ENCODE measurements around the gene RAB40B.

Gene RAB40B

DNA sequence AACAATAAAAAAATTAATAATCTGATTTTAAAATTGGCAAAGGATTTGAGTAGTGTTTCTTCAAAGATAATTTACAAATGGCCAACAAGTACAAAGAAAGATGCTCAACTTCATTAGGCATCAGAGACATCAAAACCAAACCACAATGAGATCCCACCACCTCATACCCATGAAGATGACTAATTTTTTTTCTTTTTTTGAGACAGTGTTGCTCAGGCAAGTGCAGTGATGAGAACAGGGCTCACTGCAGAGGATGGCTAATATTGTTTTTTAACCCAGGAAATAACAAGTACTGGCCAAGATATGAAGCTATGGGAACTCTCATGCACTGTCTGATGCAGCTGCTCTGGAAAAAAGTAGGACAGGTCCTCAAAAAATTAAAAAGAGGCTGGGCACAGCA is 65.2 kb downstream of the RAB40B start:
- TF ChIP-seq POU2F2 (IDR thresholded peaks at IDR 0.05; ENCODE audit: low read depth, low read length) (no peak), POLR2A (IDR thresholded peaks at IDR 0.05; ENCODE audit: low read depth, low read length) (no peak), POLR2AphosphoS5 (IDR thresholded peaks at IDR 0.05; ENCODE audit: low read depth, low read length) (no peak), PAX5 (IDR thresholded peaks at IDR 0.05; ENCODE audit: insufficient read depth, low read length, severe bottlenecking) (no peak), SPI1 (IDR thresholded peaks at IDR 0.05; ENCODE audit: low read depth, low read length) (no peak), TAF1 (IDR thresholded peaks at IDR 0.05; ENCODE audit: low read depth, low read length) (no peak)
- FAIRE-seq: no peak
- no peak for DNase-seq (ENCODE audit: insufficient read length, low spot score)

DNA sequence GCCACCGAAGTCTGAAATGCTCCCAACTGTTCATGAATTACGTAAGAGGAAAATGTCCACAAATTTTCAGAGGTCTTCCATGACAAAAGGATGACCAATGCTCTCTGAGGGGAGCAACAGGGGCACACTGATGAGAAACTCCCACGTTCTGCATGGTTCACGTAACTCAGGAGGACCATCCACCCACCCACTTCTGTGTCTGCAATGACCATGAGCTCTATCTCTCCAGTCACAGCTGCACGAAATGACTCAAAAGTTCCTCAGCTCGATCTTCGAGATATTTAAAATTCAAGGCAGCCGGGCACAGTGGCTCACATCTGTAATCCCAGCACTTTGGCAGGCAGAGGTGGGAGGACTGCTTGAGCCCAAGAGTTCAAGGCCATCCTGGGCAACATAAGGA is 66.0 kb downstream of the RAB40B start:
- DNase-seq (ENCODE audit: insufficient read length, low spot score) (no peak), FAIRE-seq (no peak)
- TF ChIP-seq POLR2A (IDR thresholded peaks at IDR 0.05; ENCODE audit: low read depth, low read length) (no peak), SPI1 (IDR thresholded peaks at IDR 0.05; ENCODE audit: low read depth, low read length) (no peak), POU2F2 (IDR thresholded peaks at IDR 0.05; ENCODE audit: low read depth, low read length) (no peak), PAX5 (IDR thresholded peaks at IDR 0.05; ENCODE audit: insufficient read depth, low read length, severe bottlenecking) (no peak), TAF1 (IDR thresholded peaks at IDR 0.05; ENCODE audit: low read depth, low read length) (no peak), POLR2AphosphoS5 (IDR thresholded peaks at IDR 0.05; ENCODE audit: low read depth, low read length) (no peak)

DNA sequence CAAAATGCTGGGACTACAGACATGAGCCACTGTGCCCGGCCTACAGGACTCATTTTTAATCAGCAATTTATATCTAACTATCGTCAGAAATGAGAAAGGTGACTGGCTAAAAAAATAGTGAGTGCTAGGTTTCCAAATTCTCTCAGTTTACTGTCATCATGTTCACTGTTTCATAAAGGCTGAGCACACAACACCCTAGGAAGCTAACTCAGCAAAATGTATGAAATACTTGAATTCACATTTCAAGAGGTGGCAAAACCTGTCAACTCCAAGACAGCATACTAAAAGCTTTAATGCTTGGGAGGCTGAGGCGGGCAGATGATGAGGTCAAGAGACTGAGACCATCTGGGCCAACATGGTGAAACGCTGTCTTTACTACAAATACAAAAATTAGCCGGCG is 67.0 kb downstream of the RAB40B start:
- no peak for FAIRE-seq
- TF ChIP-seq SPI1 (IDR thresholded peaks at IDR 0.05; ENCODE audit: low read depth, low read length) (no peak), POLR2A (IDR thresholded peaks at IDR 0.05; ENCODE audit: low read depth, low read length) (no peak), POLR2AphosphoS5 (IDR thresholded peaks at IDR 0.05; ENCODE audit: low read depth, low read length) (no peak), PAX5 (IDR thresholded peaks at IDR 0.05; ENCODE audit: insufficient read depth, low read length, severe bottlenecking) (no peak), TAF1 (IDR thresholded peaks at IDR 0.05; ENCODE audit: low read depth, low read length) (no peak), POU2F2 (IDR thresholded peaks at IDR 0.05; ENCODE audit: low read depth, low read length) (no peak)
- no peak for DNase-seq (ENCODE audit: insufficient read length, low spot score)

DNA sequence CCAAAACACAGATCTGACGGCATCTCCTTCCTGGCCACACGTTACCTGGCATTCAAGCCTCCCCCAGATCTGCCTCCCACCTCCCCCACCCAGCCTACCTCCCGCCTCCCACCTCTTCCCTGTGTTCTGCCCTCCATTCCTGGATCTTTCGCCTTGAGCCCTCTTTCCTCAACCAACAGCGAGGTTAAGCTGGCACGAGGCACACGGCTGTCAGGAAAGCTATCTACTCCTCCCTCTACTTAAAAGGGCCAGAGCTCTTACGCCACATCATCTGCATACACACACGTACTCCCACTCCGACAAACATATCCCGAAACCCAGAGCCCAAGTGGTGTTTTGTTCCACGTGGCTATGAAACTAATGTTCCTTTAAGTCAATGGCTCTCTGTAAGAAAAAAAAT is 68.3 kb downstream of the RAB40B start:
- FAIRE-seq: no peak

DNA sequence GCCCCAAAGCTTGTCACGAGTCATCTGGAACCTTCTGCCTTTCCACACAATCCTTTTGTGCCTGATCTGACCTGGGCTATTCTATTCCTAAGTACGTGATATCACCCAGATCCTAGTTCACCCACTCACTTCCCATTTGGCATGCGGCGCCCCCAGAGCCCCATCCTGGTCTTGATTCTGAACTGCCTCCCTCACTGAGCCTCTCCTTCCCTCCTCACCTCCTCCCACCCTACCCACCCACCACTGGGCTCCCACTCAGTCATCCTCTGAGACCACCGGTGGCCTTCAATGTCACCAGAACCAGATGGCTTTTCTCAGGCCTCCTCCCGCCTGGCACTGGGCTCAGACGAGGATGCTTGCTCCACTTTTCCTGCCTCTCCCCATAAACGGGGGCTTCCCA is 68.8 kb downstream of the RAB40B start:
- TF ChIP-seq POLR2AphosphoS5 (IDR thresholded peaks at IDR 0.05; ENCODE audit: low read depth, low read length) (no peak), TAF1 (IDR thresholded peaks at IDR 0.05; ENCODE audit: low read depth, low read length) (no peak), SPI1 (IDR thresholded peaks at IDR 0.05; ENCODE audit: low read depth, low read length) (no peak), PAX5 (IDR thresholded peaks at IDR 0.05; ENCODE audit: insufficient read depth, low read length, severe bottlenecking) (no peak), POLR2A (IDR thresholded peaks at IDR 0.05; ENCODE audit: low read depth, low read length) (no peak), POU2F2 (IDR thresholded peaks at IDR 0.05; ENCODE audit: low read depth, low read length) (no peak)
- DNase-seq (ENCODE audit: insufficient read length, low spot score) (no peak), FAIRE-seq (no peak)

More for the DNA sequence above, 68.3 kb downstream of the RAB40B start:
- no peak for DNase-seq (ENCODE audit: insufficient read length, low spot score)
- no peak for TF ChIP-seq TAF1 (IDR thresholded peaks at IDR 0.05; ENCODE audit: low read depth, low read length)
- TF ChIP-seq PAX5 (IDR thresholded peaks at IDR 0.05; ENCODE audit: insufficient read depth, low read length, severe bottlenecking): no peak
- no peak for TF ChIP-seq SPI1 (IDR thresholded peaks at IDR 0.05; ENCODE audit: low read depth, low read length)

DNA sequence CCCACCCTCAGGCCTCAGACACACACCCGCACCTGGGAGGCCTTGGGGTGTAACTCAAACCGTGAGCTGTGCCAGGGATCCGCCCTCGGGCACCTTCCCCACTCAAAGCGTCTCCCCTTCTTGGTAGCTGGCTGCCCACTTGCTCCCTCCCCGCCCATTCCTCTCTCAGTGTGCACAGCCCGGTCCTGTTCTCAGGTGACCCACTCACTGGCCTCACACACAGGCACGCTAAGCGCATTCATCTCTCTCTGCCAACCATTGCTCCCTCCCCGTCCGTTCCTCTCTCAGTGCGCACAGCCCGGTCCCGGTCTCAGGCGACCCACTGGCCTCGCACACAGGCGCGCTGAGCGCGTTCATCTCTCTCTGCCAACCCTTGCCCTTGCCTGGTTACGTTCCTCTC is 71.1 kb downstream of the RAB40B start:
- TF ChIP-seq POU2F2 (IDR thresholded peaks at IDR 0.05; ENCODE audit: low read depth, low read length): no peak
- TF ChIP-seq PAX5 (IDR thresholded peaks at IDR 0.05; ENCODE audit: insufficient read depth, low read length, severe bottlenecking): no peak
- no peak for TF ChIP-seq SPI1 (IDR thresholded peaks at IDR 0.05; ENCODE audit: low read depth, low read length)
- TF ChIP-seq TAF1 (IDR thresholded peaks at IDR 0.05; ENCODE audit: low read depth, low read length): no peak
- TF ChIP-seq POLR2A (IDR thresholded peaks at IDR 0.05; ENCODE audit: low read depth, low read length): no peak
- no peak for TF ChIP-seq POLR2AphosphoS5 (IDR thresholded peaks at IDR 0.05; ENCODE audit: low read depth, low read length)
- DNase-seq (ENCODE audit: insufficient read length, low spot score): no peak
- no peak for FAIRE-seq

DNA sequence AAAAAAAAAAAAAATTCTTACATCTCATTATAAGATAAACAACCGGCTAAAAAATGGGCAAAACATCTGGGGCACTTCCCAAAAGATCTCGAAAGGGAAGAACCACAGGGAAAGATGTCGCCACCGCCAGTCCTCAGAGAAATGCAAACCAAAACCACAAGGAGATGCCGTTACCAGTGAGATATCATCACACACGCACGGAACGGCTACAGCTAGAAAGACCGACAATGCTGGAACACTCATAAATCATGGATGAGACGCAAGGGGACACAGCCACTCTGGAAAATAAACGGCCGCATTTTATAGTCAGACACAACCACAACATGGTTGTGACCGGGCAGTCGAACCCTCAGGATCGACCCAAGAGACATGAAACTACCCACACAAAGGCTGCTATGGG is 74.8 kb downstream of the RAB40B start:
- no peak for FAIRE-seq
- TF ChIP-seq POLR2A (IDR thresholded peaks at IDR 0.05; ENCODE audit: low read depth, low read length) (no peak), PAX5 (IDR thresholded peaks at IDR 0.05; ENCODE audit: insufficient read depth, low read length, severe bottlenecking) (no peak), SPI1 (IDR thresholded peaks at IDR 0.05; ENCODE audit: low read depth, low read length) (no peak), POU2F2 (IDR thresholded peaks at IDR 0.05; ENCODE audit: low read depth, low read length) (no peak), POLR2AphosphoS5 (IDR thresholded peaks at IDR 0.05; ENCODE audit: low read depth, low read length) (no peak), TAF1 (IDR thresholded peaks at IDR 0.05; ENCODE audit: low read depth, low read length) (no peak)
- no peak for DNase-seq (ENCODE audit: insufficient read length, low spot score)

DNA sequence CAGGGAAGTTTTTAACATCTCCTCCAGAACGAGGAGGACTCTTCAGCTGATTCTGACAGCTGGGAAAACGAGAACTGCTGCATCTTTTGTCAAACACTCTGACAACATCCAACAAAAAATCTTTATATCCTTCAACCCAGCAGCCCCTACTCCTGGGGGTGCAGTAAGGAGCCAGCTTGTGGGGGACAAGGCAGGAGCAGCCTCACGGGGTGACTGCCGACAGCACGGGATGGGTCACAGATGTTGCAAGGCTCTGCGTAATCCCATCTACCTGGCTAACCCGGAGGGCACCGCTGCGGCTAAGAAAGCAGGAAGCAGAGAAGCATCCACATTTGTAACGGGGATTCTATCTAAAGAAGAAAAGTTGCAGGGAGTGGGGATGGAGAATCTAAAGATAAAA is 78.9 kb downstream of the RAB40B start:
- DNase-seq (ENCODE audit: insufficient read length, low spot score): no peak
- TF ChIP-seq POLR2AphosphoS5 (IDR thresholded peaks at IDR 0.05; ENCODE audit: low read depth, low read length) (no peak), TAF1 (IDR thresholded peaks at IDR 0.05; ENCODE audit: low read depth, low read length) (no peak)
- FAIRE-seq: no peak

DNA sequence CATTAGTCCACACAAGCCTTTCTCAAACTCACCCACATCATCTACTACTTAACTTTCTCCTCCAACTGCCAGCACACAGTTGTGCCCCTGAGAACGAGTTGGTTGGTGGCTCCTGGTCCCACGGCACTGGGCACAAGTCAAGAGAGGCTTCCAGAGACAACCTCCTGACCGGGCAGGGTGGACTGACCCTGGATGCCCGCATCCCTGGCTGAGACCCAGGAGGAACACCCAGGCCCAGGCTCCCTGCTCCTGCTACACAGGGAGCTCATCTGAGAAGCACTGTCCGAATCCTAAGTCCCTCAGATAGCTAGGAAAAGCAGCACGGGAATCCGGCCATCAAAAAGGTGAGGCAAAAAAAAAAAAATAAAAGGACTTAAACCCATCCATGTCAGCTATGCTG is 79.3 kb downstream of the RAB40B start:
- no peak for FAIRE-seq
- TF ChIP-seq POLR2A (IDR thresholded peaks at IDR 0.05; ENCODE audit: low read depth, low read length) (no peak), POLR2AphosphoS5 (IDR thresholded peaks at IDR 0.05; ENCODE audit: low read depth, low read length) (no peak), POU2F2 (IDR thresholded peaks at IDR 0.05; ENCODE audit: low read depth, low read length) (no peak)
- no peak for DNase-seq (ENCODE audit: insufficient read length, low spot score)

DNA sequence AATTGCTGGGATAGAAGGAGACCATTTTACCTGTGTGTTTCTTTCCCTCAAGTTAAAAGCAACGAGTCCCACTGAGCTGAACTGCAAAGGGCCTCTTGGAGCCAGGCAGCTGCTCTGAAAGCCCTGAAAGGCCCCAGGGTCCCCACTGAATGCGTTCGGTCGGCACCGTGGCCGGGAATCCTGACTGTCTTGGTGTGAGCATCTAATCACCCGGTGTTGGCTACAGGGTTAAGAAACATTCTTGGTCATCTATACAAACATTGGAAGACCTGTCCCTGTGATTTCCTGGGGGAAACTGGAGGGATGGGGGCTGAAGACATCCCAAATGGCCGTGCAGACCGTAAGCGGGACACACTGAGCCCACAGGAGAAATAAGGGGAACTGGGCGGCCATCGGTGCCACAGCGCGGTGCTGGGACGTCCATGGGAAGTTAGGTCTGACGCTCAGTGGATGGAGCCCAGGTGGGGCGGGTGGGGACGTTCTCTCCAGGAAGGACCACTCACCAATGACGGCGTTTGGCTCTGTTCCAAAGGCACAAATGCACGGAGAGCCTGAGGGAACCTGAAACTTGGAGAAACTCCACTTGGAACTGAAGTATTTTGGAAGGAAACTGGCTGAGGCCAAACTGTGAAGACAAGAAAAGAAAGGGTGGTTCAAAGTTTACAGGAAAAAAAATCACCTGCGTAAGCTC is 82.3 kb downstream of the RAB40B start:
- DNase-seq (ENCODE audit: insufficient read length, low spot score) (no peak), FAIRE-seq (no peak)
- no peak for TF ChIP-seq TAF1 (IDR thresholded peaks at IDR 0.05; ENCODE audit: low read depth, low read length)
- TF ChIP-seq POLR2A (IDR thresholded peaks at IDR 0.05; ENCODE audit: low read depth, low read length): no peak
- TF ChIP-seq PAX5 (IDR thresholded peaks at IDR 0.05; ENCODE audit: insufficient read depth, low read length, severe bottlenecking): no peak
- TF ChIP-seq POU2F2 (IDR thresholded peaks at IDR 0.05; ENCODE audit: low read depth, low read length): no peak
- no peak for TF ChIP-seq SPI1 (IDR thresholded peaks at IDR 0.05; ENCODE audit: low read depth, low read length)
- no peak for TF ChIP-seq POLR2AphosphoS5 (IDR thresholded peaks at IDR 0.05; ENCODE audit: low read depth, low read length)

Measured in GM12891 (cell line).